GM12878 (cell line): ENCODE data around the gene TFCP2. TPM values are rescaled to one million over a fixed set of nuclear protein-coding genes. Genes with fewer than 3 reads are reported as not detected.

Experiments
- ATAC-seq: fragments of 200-7000 bp; cut with Tn5 transposase; 3 replicates; pipeline ENCODE4 v1.9.1; 2020; ENCODE audit warnings: mild to moderate bottlenecking, moderate library complexity
- BruUV-seq: library from RNA; stranded (reverse); fragments of 400-500 nt; replicated peaks from 2 replicates; lab custom pipeline; 2021; lab: Mats Ljungman, UMichigan
- CTCF ChIA-PET: fragments of 300-600 bp; sonication (Branson Sonifier 250); formaldehyde crosslinking; extraction: SDS; loops from one replicate; lab custom pipeline; 2021; ENCODE audit warnings: inconsistent platforms; lab: Yijun Ruan, JAX
- POLR2A ChIA-PET: fragments of 350-600 bp; formaldehyde crosslinking; extraction: SDS; loops from one replicate; lab custom pipeline; 2021; ENCODE audit warnings: inconsistent platforms; lab: Charles Lee
- RAD21 ChIA-PET: fragments of 300-600 bp; sonication (Branson Sonifier 250); formaldehyde crosslinking; loops from one replicate; lab custom pipeline; 2023; ENCODE audit warnings: antibody characterized with exemption; ENCODE audit not compliant: unreplicated experiment; lab: Charles Lee
- SMC1A ChIA-PET: fragments of 300-600 bp; sonication (Branson Sonifier 250); formaldehyde crosslinking; loops from one replicate; lab custom pipeline; 2023; ENCODE audit not compliant: unreplicated experiment, uncharacterized antibody; lab: Charles Lee
- DNase-seq: peaks from one replicate; pipeline ENCODE4 v3.0.0-alpha.2; 2011; ENCODE audit warnings: low read depth, low spot score
- FAIRE-seq: peaks from 3 replicates; lab custom pipeline; 2011; peaks lifted over from hg19 to GRCh38; lab: Jason Lieb, UNC
- H2AFZ ChIP-seq: 2 replicates; pipeline ENCODE4 v1.6.0; 2011; ENCODE audit warnings: low read depth, low read length, control low read depth; ENCODE audit not compliant: control insufficient read depth
- H3K27ac ChIP-seq: 2 replicates; pipeline ENCODE4 v1.5.1; 2011; ENCODE audit warnings: control low read depth; ENCODE audit not compliant: control insufficient read depth, insufficient read depth
- H3K27me3 ChIP-seq, 2 experiments: replicated peaks in 1 of 2; 2 replicates each; pipeline versions ENCODE4 v1.6.0 to v1.6.1; 2011; ENCODE audit warnings: low read length in 1 of 2; ENCODE audit not compliant: control insufficient read depth in 2 of 2, insufficient read depth in 2 of 2
- H3K36me3 ChIP-seq, 2 experiments: 2 replicates each; pipeline ENCODE4 v1.5.1; 2011; ENCODE audit warnings: low read length in 1 of 2; ENCODE audit not compliant: control insufficient read depth in 2 of 2, insufficient read depth in 2 of 2
- H3K4me1 ChIP-seq: 2 replicates; pipeline ENCODE4 v1.6.1; 2011; ENCODE audit warnings: mild to moderate bottlenecking, low read length, moderate library complexity, mixed read lengths; ENCODE audit not compliant: control insufficient read depth, insufficient read depth
- H3K4me2 ChIP-seq: 2 replicates; pipeline ENCODE4 v1.6.0; 2011; ENCODE audit warnings: control low read depth; ENCODE audit not compliant: control insufficient read depth, insufficient read depth
- H3K4me3 ChIP-seq: fragments of 200-600 bp; sonication (generic); 2 replicates; pipeline ENCODE4 v1.5.1; 2016
- H3K79me2 ChIP-seq: 2 replicates; pipeline ENCODE4 v1.6.0; 2011; ENCODE audit warnings: low read length; ENCODE audit not compliant: control insufficient read depth, insufficient read depth
- H3K9ac ChIP-seq: 2 replicates; pipeline ENCODE4 v1.8.0; 2011; ENCODE audit warnings: low read length, control low read depth, mixed read lengths; ENCODE audit not compliant: control insufficient read depth, insufficient read depth
- H3K9me3 ChIP-seq: replicated peaks from 3 replicates; pipeline ENCODE4 v1.5.1; 2011; ENCODE audit warnings: mild to moderate bottlenecking, low read length; ENCODE audit not compliant: control insufficient read depth, insufficient read depth
- H4K20me1 ChIP-seq: 2 replicates; pipeline ENCODE4 v1.6.0; 2011; ENCODE audit not compliant: control insufficient read depth, insufficient read depth
- ATF7 ChIP-seq: fragments of 450-650 bp; IDR thresholded peaks from 2 replicates; pipeline ENCODE4 v1.6.1; 2016; ENCODE audit warnings: low read depth, mild to moderate bottlenecking
- CUX1 ChIP-seq: IDR thresholded peaks from 2 replicates; pipeline ENCODE4 v1.6.1; 2012; ENCODE audit warnings: improper control_type of control experiment, low read depth, low read length; ENCODE audit not compliant: insufficient replicate concordance
- GABPA ChIP-seq: IDR thresholded peaks from 2 replicates; pipeline ENCODE4 v1.6.1; 2014; ENCODE audit warnings: antibody characterized with exemption, low read depth, mild to moderate bottlenecking, inconsistent platforms
- MAX ChIP-seq: IDR thresholded peaks from 2 replicates; pipeline ENCODE4 v1.6.1; 2012; ENCODE audit warnings: low read depth, low read length, improper control_type of control experiment
- MTA2 ChIP-seq: fragments of 450-650 bp; IDR thresholded peaks from 2 replicates; pipeline ENCODE4 v1.6.1; 2016; ENCODE audit warnings: low read depth, mild to moderate bottlenecking, moderate library complexity
- POU2F2 ChIP-seq: IDR thresholded peaks from 3 replicates; pipeline ENCODE4 v1.6.1; 2011; ENCODE audit warnings: low read depth, mild to moderate bottlenecking, low read length, borderline replicate concordance
- STAT1 ChIP-seq: fragments of 450-650 bp; conservative IDR thresholded peaks from 2 replicates; pipeline ENCODE4 v1.6.1; 2014; ENCODE audit warnings: antibody characterized with exemption, mild to moderate bottlenecking
- TARDBP ChIP-seq: IDR thresholded peaks from 2 replicates; pipeline ENCODE4 v1.6.1; 2016; ENCODE audit warnings: borderline replicate concordance
- WGBS: methylation state at CpG from one replicate; pipeline ENCODE4 v1.1.6; 2016; ENCODE audit warnings: low lambda C conversion rate; ENCODE audit not compliant: insufficient replicate concordance, insufficient coverage; ENCODE audit errors: missing lambda C conversion rate; 5-methylcytosine and 5-hydroxymethylcytosine counted together
- in situ Hi-C: fragments of 300-500 bp; cut with MboI; formaldehyde crosslinking; loops from 9 replicates; pipeline ENCODE4 v1.14.3; 2018; ENCODE audit warnings: mixed read lengths
- intact Hi-C: fragments of 100-400 bp; cut with micrococcal nuclease; formaldehyde crosslinking; loops from one replicate; pipeline ENCODE4 v1.14.2; 2022; ENCODE audit not compliant: unreplicated experiment
- polyA plus RNA-seq, 11 experiments: library from polyadenylated mRNA; depleted of rRNA in 4 of 11; unstranded in 6 of 11; stranded (reverse) in 5 of 11; fragments of >200 nt; fragmentation: Nextera tagmentation in 4 of 11; fragmentation: Illumina TruSeq in 1 of 11; extraction: Ambion mirVana in 4 of 11; extraction: Trizol in 1 of 11; gene quantifications; 1 replicate in 1 of 11; 2 replicates in 10 of 11; pipeline versions ENCODE4 v1.2.1 to v1.2.3, GENCODE V29; 2011 to 2016; ENCODE audit warnings: inconsistent platforms in 2 of 11, missing spikeins in 2 of 11, low read depth in 1 of 11
- total RNA-seq, 4 experiments: library from RNA; depleted of rRNA in 3 of 4; stranded (reverse); fragments of >200 nt in 3 of 4; fragmentation: Illumina TruSeq in 1 of 4; extraction: Trizol in 1 of 4; gene quantifications; 2 replicates each; pipeline versions ENCODE4 v1.2.1 to v1.2.3, GENCODE V29; 2013 to 2021
- TF ChIP-seq, protein P1 (sequence below), 3 experiments: IDR thresholded peaks in 2 of 3; conservative IDR thresholded peaks in 1 of 3; 2 replicates each; pipeline ENCODE4 v1.5.1; 2011; ENCODE audit warnings: low read depth in 3 of 3, low read length in 3 of 3, mild to moderate bottlenecking in 3 of 3, control low read depth in 2 of 3, moderate library complexity in 2 of 3, inconsistent platforms in 1 of 3, mixed read lengths in 1 of 3; ENCODE audit not compliant: control insufficient read depth in 2 of 3, insufficient read depth in 1 of 3; ENCODE audit errors: extremely low read depth in 1 of 3
- TF ChIP-seq, protein P2 (sequence below): fragments of 450-650 bp; IDR thresholded peaks from 2 replicates; pipeline ENCODE4 v1.6.1; 2017; ENCODE audit warnings: borderline replicate concordance
- TF ChIP-seq, protein P3 (sequence below): fragments of 150-350 bp; IDR thresholded peaks from 2 replicates; pipeline ENCODE4 v1.6.1; 2016; ENCODE audit warnings: low read depth, low read length

TFCP2 gene
- total and polyA plus RNA-seq, 10 of the 15 experiments (the other 5 are each of a cell fraction or from before 2014, with no cell fraction given) = 5.8 to 29.7 (median 14.2) TPM

DNA sequence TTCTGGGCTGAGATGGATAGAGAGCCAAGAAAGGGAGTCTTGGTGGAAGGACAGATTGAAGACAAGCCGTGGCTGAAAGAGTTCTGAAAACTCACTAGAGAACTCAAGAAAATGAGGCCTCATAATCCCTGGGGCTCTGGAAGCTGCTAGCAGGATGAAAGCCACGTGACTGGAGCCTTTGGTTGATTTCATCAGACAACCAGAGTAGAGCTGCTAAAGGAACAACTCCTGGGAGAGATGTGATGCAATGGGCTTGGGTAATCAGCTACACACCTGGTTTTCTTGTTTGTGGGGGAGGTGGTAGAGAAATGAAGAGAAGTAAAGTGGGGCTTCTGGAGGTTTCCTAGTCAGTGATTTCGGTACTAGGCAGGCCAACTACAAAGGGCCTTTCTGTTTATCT lies 102.9 kb downstream of the TFCP2 start:
- Histone ChIP-seq H4K20me1 (no peaks in the 10 kb centered on the region), H3K4me2 (no peak overlapping the region), H3K27ac (no peak overlapping the region), H3K4me3 (no peak overlapping the region), H3K36me3 (peaks cover 2% of the 10 kb centered on the region in 2 experiments; a peak in 3 of 4 replicates), H3K79me2 (no peaks in the 10 kb centered on the region), H3K4me1 (no peaks in the 10 kb centered on the region), H2AFZ (no peak overlapping the region), H3K9ac (no peak overlapping the region), H3K27me3 (no peaks in the 10 kb centered on the region), H3K9me3 (no peaks in the 10 kb centered on the region)
- POLR2A ChIA-PET = interaction anchor here (0.7 kb wide), 1 partner anchor 147 kb away, joined by 4 read pairs; no protein-coding TSS in a partner anchor
- TSS peak; percentile 75 for BruUV-seq
- in situ Hi-C loops (no loop called here), intact Hi-C loops (no loop called here)
- TF ChIP-seq, protein P1, sequence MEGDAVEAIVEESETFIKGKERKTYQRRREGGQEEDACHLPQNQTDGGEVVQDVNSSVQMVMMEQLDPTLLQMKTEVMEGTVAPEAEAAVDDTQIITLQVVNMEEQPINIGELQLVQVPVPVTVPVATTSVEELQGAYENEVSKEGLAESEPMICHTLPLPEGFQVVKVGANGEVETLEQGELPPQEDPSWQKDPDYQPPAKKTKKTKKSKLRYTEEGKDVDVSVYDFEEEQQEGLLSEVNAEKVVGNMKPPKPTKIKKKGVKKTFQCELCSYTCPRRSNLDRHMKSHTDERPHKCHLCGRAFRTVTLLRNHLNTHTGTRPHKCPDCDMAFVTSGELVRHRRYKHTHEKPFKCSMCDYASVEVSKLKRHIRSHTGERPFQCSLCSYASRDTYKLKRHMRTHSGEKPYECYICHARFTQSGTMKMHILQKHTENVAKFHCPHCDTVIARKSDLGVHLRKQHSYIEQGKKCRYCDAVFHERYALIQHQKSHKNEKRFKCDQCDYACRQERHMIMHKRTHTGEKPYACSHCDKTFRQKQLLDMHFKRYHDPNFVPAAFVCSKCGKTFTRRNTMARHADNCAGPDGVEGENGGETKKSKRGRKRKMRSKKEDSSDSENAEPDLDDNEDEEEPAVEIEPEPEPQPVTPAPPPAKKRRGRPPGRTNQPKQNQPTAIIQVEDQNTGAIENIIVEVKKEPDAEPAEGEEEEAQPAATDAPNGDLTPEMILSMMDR (IDR thresholded peaks at IDR 0.05 in 2 of 3, conservative IDR thresholded peaks at IDR 0.05 in 1 of 3; ENCODE audit: control insufficient read depth in 2 of 3, extremely low read depth in 1 of 3, insufficient read depth in 1 of 3, low read depth in 3 of 3, low read length in 3 of 3) = no peak
- TF ChIP-seq STAT1 (no peak), CUX1 (no peak), GABPA (no peak), TARDBP (no peak), ATF7 (no peak), MAX (no peak), POU2F2 (no peak), MTA2 (no peak)
- TF ChIP-seq, protein P2, sequence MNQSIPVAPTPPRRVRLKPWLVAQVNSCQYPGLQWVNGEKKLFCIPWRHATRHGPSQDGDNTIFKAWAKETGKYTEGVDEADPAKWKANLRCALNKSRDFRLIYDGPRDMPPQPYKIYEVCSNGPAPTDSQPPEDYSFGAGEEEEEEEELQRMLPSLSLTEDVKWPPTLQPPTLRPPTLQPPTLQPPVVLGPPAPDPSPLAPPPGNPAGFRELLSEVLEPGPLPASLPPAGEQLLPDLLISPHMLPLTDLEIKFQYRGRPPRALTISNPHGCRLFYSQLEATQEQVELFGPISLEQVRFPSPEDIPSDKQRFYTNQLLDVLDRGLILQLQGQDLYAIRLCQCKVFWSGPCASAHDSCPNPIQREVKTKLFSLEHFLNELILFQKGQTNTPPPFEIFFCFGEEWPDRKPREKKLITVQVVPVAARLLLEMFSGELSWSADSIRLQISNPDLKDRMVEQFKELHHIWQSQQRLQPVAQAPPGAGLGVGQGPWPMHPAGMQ = no peak
- TF ChIP-seq, protein P3, sequence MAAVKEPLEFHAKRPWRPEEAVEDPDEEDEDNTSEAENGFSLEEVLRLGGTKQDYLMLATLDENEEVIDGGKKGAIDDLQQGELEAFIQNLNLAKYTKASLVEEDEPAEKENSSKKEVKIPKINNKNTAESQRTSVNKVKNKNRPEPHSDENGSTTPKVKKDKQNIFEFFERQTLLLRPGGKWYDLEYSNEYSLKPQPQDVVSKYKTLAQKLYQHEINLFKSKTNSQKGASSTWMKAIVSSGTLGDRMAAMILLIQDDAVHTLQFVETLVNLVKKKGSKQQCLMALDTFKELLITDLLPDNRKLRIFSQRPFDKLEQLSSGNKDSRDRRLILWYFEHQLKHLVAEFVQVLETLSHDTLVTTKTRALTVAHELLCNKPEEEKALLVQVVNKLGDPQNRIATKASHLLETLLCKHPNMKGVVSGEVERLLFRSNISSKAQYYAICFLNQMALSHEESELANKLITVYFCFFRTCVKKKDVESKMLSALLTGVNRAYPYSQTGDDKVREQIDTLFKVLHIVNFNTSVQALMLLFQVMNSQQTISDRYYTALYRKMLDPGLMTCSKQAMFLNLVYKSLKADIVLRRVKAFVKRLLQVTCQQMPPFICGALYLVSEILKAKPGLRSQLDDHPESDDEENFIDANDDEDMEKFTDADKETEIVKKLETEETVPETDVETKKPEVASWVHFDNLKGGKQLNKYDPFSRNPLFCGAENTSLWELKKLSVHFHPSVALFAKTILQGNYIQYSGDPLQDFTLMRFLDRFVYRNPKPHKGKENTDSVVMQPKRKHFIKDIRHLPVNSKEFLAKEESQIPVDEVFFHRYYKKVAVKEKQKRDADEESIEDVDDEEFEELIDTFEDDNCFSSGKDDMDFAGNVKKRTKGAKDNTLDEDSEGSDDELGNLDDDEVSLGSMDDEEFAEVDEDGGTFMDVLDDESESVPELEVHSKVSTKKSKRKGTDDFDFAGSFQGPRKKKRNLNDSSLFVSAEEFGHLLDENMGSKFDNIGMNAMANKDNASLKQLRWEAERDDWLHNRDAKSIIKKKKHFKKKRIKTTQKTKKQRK = no peak
- RAD21 ChIA-PET = no interaction called here
- SMC1A ChIA-PET = no interaction called here
- ATAC-seq = no peak
- no peak for DNase-seq
- FAIRE-seq = no peak
- CTCF ChIA-PET = no interaction called here
- 94% methylated on average over 3 of the region's 3 CpGs for WGBS
